KMS-11 (cell line): ENCODE results near the gene HIGD1C.
"Not testable (repeated sequence)": the region's sequence is repeated elsewhere in the genome, so short reads cannot be mapped to it uniquely, and the experiment has no call there.

Source experiments
- H2AFZ ChIP-seq: fragments of 200-600 bp; sonication (generic); 2 replicates; pipeline ENCODE4 v1.6.1; 2016; ENCODE audit warnings: antibody characterized with exemption, mixed run types, low read depth
- H3K27ac ChIP-seq: fragments of 200-600 bp; sonication (generic); 2 replicates; pipeline ENCODE4 v1.6.1; 2016; ENCODE audit warnings: mild to moderate bottlenecking, mixed run types
- H3K27me3 ChIP-seq: fragments of 200-600 bp; sonication (generic); 2 replicates; pipeline ENCODE4 v1.6.1; 2017; ENCODE audit warnings: mild to moderate bottlenecking, low read depth, mixed run types, moderate library complexity; ENCODE audit not compliant: insufficient read depth
- H3K36me3 ChIP-seq: fragments of 200-600 bp; sonication (generic); 2 replicates; pipeline ENCODE4 v1.6.1; 2017; ENCODE audit warnings: mild to moderate bottlenecking, mixed run types; ENCODE audit not compliant: insufficient read depth
- H3K4me1 ChIP-seq: fragments of 200-600 bp; sonication (generic); 2 replicates; pipeline ENCODE4 v1.6.1; 2016; ENCODE audit warnings: mild to moderate bottlenecking, low read depth, mixed run types; ENCODE audit not compliant: poor library complexity, severe bottlenecking
- H3K4me2 ChIP-seq: fragments of 200-600 bp; sonication (generic); 2 replicates; pipeline ENCODE4 v1.7.0; 2016; ENCODE audit warnings: mild to moderate bottlenecking, mixed run types
- H3K4me3 ChIP-seq: fragments of 200-600 bp; sonication (generic); IDR thresholded peaks from 2 replicates; pipeline ENCODE4 v1.6.1; 2017; ENCODE audit warnings: low read depth, low read length, mixed read lengths; ENCODE audit not compliant: insufficient read depth
- H3K79me2 ChIP-seq: fragments of 200-600 bp; sonication (generic); 2 replicates; pipeline ENCODE4 v1.6.1; 2016; ENCODE audit warnings: low read depth, mixed run types; ENCODE audit not compliant: insufficient read depth
- H3K9ac ChIP-seq: fragments of 200-600 bp; sonication (generic); 2 replicates; pipeline ENCODE4 v1.6.1; 2016; ENCODE audit warnings: mild to moderate bottlenecking, mixed run types
- H4K20me1 ChIP-seq: fragments of 200-600 bp; sonication (generic); 2 replicates; pipeline ENCODE4 v1.6.1; 2016; ENCODE audit warnings: mild to moderate bottlenecking, mixed run types; ENCODE audit not compliant: insufficient read depth
- TF ChIP-seq, protein P1 (sequence below): fragments of 200-600 bp; sonication (generic); conservative IDR thresholded peaks from 2 replicates; pipeline ENCODE4 v1.6.1; 2017; ENCODE audit warnings: low read depth, mild to moderate bottlenecking, antibody characterized with exemption, low read length, moderate library complexity, mixed read lengths

Gene HIGD1C

DNA sequence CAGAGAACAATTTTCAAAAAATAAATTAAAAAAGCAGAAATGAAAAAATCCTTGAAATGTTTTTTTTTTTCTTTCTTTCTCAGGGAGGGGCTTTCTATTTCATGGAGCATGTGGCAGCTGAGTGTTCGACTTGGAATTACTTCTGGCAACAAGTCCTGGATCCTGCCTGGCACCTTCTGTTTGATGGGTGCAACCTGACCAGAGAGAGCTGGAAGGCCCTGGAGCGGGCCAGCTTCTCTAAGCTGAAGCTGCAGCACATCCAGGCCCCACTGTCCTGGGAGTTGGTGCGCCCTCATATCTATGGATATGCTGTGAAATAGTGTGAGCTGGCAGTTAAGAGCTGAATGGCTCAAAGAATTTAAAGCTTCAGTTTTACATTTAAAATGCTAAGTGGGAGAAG lies 22.5 kb upstream of the HIGD1C start:
- Histone ChIP-seq H3K4me3 (no peak overlapping the region), H3K79me2 (no peaks in the 10 kb centered on the region), H3K36me3 (no peaks in the 10 kb centered on the region), H3K27ac (no peak overlapping the region), H4K20me1 (no peaks in the 10 kb centered on the region), H3K4me2 (no peak overlapping the region), H2AFZ (no peak overlapping the region), H3K27me3 (no peaks in the 10 kb centered on the region), H3K9ac (no peak overlapping the region), H3K4me1 (peaks cover 36% of the 10 kb centered on the region)
- TF ChIP-seq, protein P1, sequence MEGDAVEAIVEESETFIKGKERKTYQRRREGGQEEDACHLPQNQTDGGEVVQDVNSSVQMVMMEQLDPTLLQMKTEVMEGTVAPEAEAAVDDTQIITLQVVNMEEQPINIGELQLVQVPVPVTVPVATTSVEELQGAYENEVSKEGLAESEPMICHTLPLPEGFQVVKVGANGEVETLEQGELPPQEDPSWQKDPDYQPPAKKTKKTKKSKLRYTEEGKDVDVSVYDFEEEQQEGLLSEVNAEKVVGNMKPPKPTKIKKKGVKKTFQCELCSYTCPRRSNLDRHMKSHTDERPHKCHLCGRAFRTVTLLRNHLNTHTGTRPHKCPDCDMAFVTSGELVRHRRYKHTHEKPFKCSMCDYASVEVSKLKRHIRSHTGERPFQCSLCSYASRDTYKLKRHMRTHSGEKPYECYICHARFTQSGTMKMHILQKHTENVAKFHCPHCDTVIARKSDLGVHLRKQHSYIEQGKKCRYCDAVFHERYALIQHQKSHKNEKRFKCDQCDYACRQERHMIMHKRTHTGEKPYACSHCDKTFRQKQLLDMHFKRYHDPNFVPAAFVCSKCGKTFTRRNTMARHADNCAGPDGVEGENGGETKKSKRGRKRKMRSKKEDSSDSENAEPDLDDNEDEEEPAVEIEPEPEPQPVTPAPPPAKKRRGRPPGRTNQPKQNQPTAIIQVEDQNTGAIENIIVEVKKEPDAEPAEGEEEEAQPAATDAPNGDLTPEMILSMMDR, result no peak

DNA sequence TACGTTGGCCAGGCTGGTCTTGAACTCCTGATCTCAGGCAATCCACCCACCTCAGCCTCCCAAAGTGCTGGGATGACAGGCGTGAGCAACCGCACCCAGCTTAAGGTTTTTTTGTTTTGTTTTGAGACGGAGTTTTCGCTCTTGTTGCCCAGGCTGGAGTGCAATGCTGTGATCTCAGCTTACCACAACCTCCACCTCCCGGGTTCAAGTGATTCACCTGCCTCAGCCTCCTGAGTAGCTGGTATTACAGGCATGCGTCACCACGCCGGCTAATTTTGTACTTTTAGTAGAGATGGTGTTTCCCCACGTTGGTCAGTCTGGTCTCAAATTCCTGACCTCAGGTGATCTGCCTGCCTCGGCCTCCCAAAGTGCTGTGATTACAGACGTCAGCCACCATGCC lies 21.9 kb upstream of the HIGD1C start:
- H3K4me3 ChIP-seq, H3K27ac ChIP-seq, H4K20me1 ChIP-seq, H3K9ac ChIP-seq, H2AFZ ChIP-seq, H3K27me3 ChIP-seq, H3K4me2 ChIP-seq, H3K79me2 ChIP-seq, H3K36me3 ChIP-seq: not testable (repeated sequence)
- H3K4me1 ChIP-seq, result peaks cover 30% of the 10 kb centered on the region

DNA sequence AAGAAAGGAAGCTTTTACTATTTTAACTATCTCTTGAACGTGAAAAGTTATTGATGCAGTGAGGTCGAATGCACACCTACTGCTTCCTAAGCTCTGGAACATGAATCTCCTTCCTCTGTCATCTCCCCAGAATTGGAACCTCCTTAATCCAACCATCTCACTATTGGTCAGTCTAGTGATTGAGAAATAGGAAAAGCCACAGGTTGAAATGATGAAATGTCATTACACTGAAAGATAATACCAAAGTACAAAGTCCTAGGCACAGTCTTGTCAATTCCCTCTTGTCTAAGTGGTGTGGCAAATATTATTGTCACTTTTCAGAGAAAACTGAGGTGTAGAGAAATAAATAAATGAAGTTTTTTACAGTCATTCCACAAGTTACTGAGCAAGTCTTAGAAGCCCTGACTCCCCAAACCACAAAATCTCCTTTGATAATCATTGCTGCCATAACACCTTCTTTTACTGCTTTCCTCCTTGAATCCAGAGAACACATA lies 19.5 kb upstream of the HIGD1C start:
- Histone ChIP-seq H4K20me1 (no peaks in the 10 kb centered on the region), H3K9ac (no peak overlapping the region), H3K27me3 (no peaks in the 10 kb centered on the region), H3K27ac (no peak overlapping the region), H3K79me2 (no peaks in the 10 kb centered on the region), H2AFZ (no peak overlapping the region), H3K4me1 (peaks cover 8% of the 10 kb centered on the region), H3K36me3 (no peaks in the 10 kb centered on the region), H3K4me2 (no peak overlapping the region), H3K4me3 (no peak overlapping the region)
- TF ChIP-seq, protein P1, result no peak

DNA sequence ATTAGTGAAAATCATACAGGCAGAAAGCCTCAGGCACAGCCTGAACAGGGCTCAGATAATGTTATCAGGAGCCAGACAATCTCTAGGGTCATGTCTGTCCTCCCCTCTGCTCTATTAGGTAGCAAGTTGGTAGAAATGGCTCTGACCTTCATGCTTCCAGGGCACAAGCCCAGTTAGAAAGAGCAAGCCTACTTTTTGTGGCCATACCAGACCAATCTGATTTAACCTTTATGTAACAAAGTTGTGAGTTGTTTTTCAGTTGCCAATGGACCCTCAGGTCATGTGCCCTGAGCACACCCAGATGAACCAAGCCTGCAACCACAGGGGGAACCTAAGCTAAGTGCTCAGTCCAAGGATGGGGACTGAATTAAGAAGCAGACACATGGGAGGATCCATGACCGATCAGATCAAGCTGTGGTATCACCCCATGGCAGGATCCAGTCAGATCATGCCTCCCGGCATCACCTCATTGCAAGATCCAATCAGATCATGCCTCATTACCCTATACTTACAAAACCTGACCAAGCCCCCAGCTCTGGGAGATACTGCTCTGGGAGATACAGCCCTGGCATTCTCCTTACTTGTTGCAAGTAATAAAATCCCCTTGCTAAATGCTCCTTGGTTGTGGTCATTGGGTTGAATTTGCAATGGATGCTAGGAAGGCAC lies 18.8 kb upstream of the HIGD1C start:
- Histone ChIP-seq H3K27me3 (no peaks in the 10 kb centered on the region), H3K36me3 (no peaks in the 10 kb centered on the region), H3K27ac (no peak overlapping the region), H2AFZ (no peak overlapping the region), H3K4me2 (no peak overlapping the region), H3K9ac (no peak overlapping the region), H3K4me1 (peaks cover 4% of the 10 kb centered on the region), H3K79me2 (no peaks in the 10 kb centered on the region), H3K4me3 (no peak overlapping the region), H4K20me1 (no peaks in the 10 kb centered on the region)
- TF ChIP-seq, protein P1, result no peak

DNA sequence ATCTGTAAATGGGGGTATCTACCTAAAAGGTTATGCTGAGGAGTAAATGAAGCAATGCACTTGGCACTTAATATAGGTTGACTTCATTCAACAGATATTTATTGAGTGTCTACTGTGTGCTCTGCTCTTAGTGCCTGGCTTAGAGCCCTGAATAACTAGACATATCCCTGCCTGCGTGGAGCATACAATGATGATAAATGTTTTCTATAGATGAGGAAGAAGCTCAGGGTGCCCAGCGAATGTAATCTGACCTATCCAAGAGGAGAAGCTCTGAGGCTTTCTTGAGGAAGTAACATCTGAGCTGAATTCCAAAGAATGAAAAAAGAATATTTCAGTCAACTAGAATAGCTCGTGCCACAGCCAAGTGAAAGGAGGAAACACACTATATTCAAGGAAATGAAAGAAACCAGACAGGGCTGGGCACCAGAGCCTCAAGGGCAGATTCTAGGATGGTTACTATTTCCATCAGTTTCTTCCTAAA lies 17.9 kb upstream of the HIGD1C start:
- Histone ChIP-seq H3K36me3 (no peaks in the 10 kb centered on the region), H3K27ac (no peak overlapping the region), H3K27me3 (no peaks in the 10 kb centered on the region), H2AFZ (no peak overlapping the region), H3K4me2 (no peak overlapping the region), H3K9ac (no peak overlapping the region), H3K4me1 (peaks cover 4% of the 10 kb centered on the region), H3K79me2 (no peaks in the 10 kb centered on the region), H3K4me3 (no peak overlapping the region), H4K20me1 (no peaks in the 10 kb centered on the region)
- TF ChIP-seq, protein P1, result no peak
